GM12878 (cell line): Measurements from ENCODE around the gene STPG3. TPM values are rescaled to one million over a fixed set of nuclear protein-coding genes. Genes with fewer than 3 reads are reported as not detected.

Experiments
- ATF3 ChIP-seq: IDR thresholded peaks from 2 replicates; pipeline ENCODE4 v1.6.1; 2011; ENCODE audit warnings: low read depth, mild to moderate bottlenecking, low read length, moderate library complexity, borderline replicate concordance; ENCODE audit errors: extremely low read depth
- BHLHE40 ChIP-seq, 2 experiments: fragments of 450-650 bp in 1 of 2; IDR thresholded peaks; 2 replicates each; pipeline ENCODE4 v1.6.1; 2011 to 2017; ENCODE audit warnings: low read depth in 2 of 2, borderline replicate concordance in 1 of 2, improper control_type of control experiment in 1 of 2, low read length in 1 of 2, mild to moderate bottlenecking in 1 of 2
- CHD4 ChIP-seq: fragments of 200-600 bp; sonication (generic); IDR thresholded peaks from 2 replicates; pipeline ENCODE4 v1.6.1; 2016; ENCODE audit warnings: mild to moderate bottlenecking
- CREM ChIP-seq: IDR thresholded peaks from 2 replicates; pipeline ENCODE4 v1.6.1; 2014; ENCODE audit warnings: antibody characterized with exemption, low read depth
- E4F1 ChIP-seq: fragments of 450-650 bp; IDR thresholded peaks from 2 replicates; pipeline ENCODE4 v1.6.1; 2018; ENCODE audit warnings: borderline replicate concordance, mild to moderate bottlenecking; ENCODE audit not compliant: partially characterized antibody
- ESRRA ChIP-seq: IDR thresholded peaks from 2 replicates; pipeline ENCODE4 v1.6.1; 2012; ENCODE audit warnings: mild to moderate bottlenecking, low read length, improper control_type of control experiment
- FOS ChIP-seq: IDR thresholded peaks from 3 replicates; pipeline ENCODE4 v1.6.1; 2011; ENCODE audit warnings: borderline replicate concordance; ENCODE audit not compliant: insufficient read length; ENCODE audit errors: extremely low read depth
- HDGF ChIP-seq: fragments of 450-650 bp; IDR thresholded peaks from 2 replicates; pipeline ENCODE4 v1.6.1; 2016; ENCODE audit warnings: antibody characterized with exemption
- IRF4 ChIP-seq: IDR thresholded peaks from 2 replicates; pipeline ENCODE4 v1.6.1; 2011; ENCODE audit warnings: low read depth, low read length
- JUNB ChIP-seq: IDR thresholded peaks from 2 replicates; pipeline ENCODE4 v1.6.1; 2016; ENCODE audit warnings: antibody characterized with exemption, mild to moderate bottlenecking
- KAT2A ChIP-seq: conservative IDR thresholded peaks from 2 replicates; pipeline ENCODE4 v1.6.1; 2011; ENCODE audit warnings: low read depth, low read length; ENCODE audit not compliant: control insufficient read depth
- MAX ChIP-seq: IDR thresholded peaks from 2 replicates; pipeline ENCODE4 v1.6.1; 2012; ENCODE audit warnings: low read depth, low read length, improper control_type of control experiment
- NBN ChIP-seq: fragments of 450-650 bp; IDR thresholded peaks from 2 replicates; pipeline ENCODE4 v1.6.1; 2016
- PAX5 ChIP-seq: IDR thresholded peaks from 2 replicates; pipeline ENCODE4 v1.6.1; 2011; ENCODE audit warnings: low read depth, low read length, borderline replicate concordance
- PBX3 ChIP-seq: IDR thresholded peaks from 2 replicates; pipeline ENCODE4 v1.6.1; 2011; ENCODE audit warnings: mild to moderate bottlenecking, low read depth, low read length, moderate library complexity; ENCODE audit not compliant: insufficient replicate concordance
- POU2F2 ChIP-seq: IDR thresholded peaks from 3 replicates; pipeline ENCODE4 v1.6.1; 2011; ENCODE audit warnings: low read depth, mild to moderate bottlenecking, low read length, borderline replicate concordance
- RFX5 ChIP-seq: IDR thresholded peaks from 2 replicates; pipeline ENCODE4 v1.6.1; 2011; ENCODE audit warnings: low read depth, low read length, improper control_type of control experiment
- SIX5 ChIP-seq: IDR thresholded peaks from 2 replicates; pipeline ENCODE4 v1.6.1; 2011; ENCODE audit warnings: mild to moderate bottlenecking, low read depth, low read length, moderate library complexity; ENCODE audit not compliant: severe bottlenecking
- SMARCA5 ChIP-seq: fragments of 450-650 bp; IDR thresholded peaks from 2 replicates; pipeline ENCODE4 v1.6.1; 2017; ENCODE audit warnings: mild to moderate bottlenecking
- TAF1 ChIP-seq: IDR thresholded peaks from 2 replicates; pipeline ENCODE4 v1.6.1; 2011; ENCODE audit warnings: mild to moderate bottlenecking, low read depth, low read length, borderline replicate concordance
- TARDBP ChIP-seq: IDR thresholded peaks from 2 replicates; pipeline ENCODE4 v1.6.1; 2016; ENCODE audit warnings: borderline replicate concordance
- YBX1 ChIP-seq: fragments of 450-650 bp; IDR thresholded peaks from 2 replicates; pipeline ENCODE4 v1.6.1; 2016; ENCODE audit warnings: antibody characterized with exemption
- ZBTB4 ChIP-seq: fragments of 450-650 bp; formaldehyde crosslinking; IDR thresholded peaks from 2 replicates; pipeline ENCODE4 v1.4.0; 2022; ENCODE audit warnings: mild to moderate bottlenecking, moderate library complexity
- polyA plus RNA-seq, 11 experiments: library from polyadenylated mRNA; depleted of rRNA in 4 of 11; unstranded in 6 of 11; stranded (reverse) in 5 of 11; fragments of >200 nt; fragmentation: Nextera tagmentation in 4 of 11; fragmentation: Illumina TruSeq in 1 of 11; extraction: Ambion mirVana in 4 of 11; extraction: Trizol in 1 of 11; gene quantifications; 1 replicate in 1 of 11; 2 replicates in 10 of 11; pipeline versions ENCODE4 v1.2.1 to v1.2.3, GENCODE V29; 2011 to 2016; ENCODE audit warnings: inconsistent platforms in 2 of 11, missing spikeins in 2 of 11, low read depth in 1 of 11
- total RNA-seq, 4 experiments: library from RNA; depleted of rRNA in 3 of 4; stranded (reverse); fragments of >200 nt in 3 of 4; fragmentation: Illumina TruSeq in 1 of 4; extraction: Trizol in 1 of 4; gene quantifications; 2 replicates each; pipeline versions ENCODE4 v1.2.1 to v1.2.3, GENCODE V29; 2013 to 2021

Gene STPG3
- total and polyA plus RNA-seq, 10 of the 15 experiments (the other 5 are each of a cell fraction or from before 2014, with no cell fraction given), result not detected

- no peak for TF ChIP-seq ZBTB4 (CRISPR knock-in tag)
- TF ChIP-seq E4F1, result no peak
- TF ChIP-seq TARDBP, result 0 out of 2 replicates have a peak, but pooled peaks have one; percentile 24
- TF ChIP-seq CHD4, result no peak
- no peak for TF ChIP-seq YBX1
- no peak for TF ChIP-seq ATF3
- TF ChIP-seq TAF1, result no peak
- no peak for TF ChIP-seq PBX3
- TF ChIP-seq FOS, result no peak
- TF ChIP-seq NBN, result peak; percentile 84
- no peak for TF ChIP-seq PAX5
- no peak for TF ChIP-seq IRF4
- peak; percentile 95 for TF ChIP-seq SMARCA5
- no peak for TF ChIP-seq RFX5
- TF ChIP-seq BHLHE40 (IDR thresholded peaks at IDR 0.05; ENCODE audit: borderline replicate concordance in 1 of 2, low read depth in 2 of 2, low read length in 1 of 2), result peak; percentile 72 to 73; a peak in 3 of 4 replicates
- no peak for TF ChIP-seq JUNB
- no peak for TF ChIP-seq ESRRA
- TF ChIP-seq HDGF, result 0 out of 2 replicates have a peak, but pooled peaks have one; percentile 41
- TF ChIP-seq POU2F2, result no peak
- no peak for TF ChIP-seq MAX
- no peak for TF ChIP-seq SIX5
- TF ChIP-seq KAT2A, result no peak
- TF ChIP-seq CREM, result peak; percentile 23; the same call in 1 of the 2 replicates
Observed at GRCh38 chr9:137236238-137236935, 14.7 kb upstream of the STPG3 start (continued).
